GM18870 (cell line): ENCODE results near the gene RUFY1.
"Not testable (repeated sequence)": the region's sequence is repeated elsewhere in the genome, so short reads cannot be mapped to it uniquely, and the experiment has no call there.

Source experiments
- ATAC-seq: cut with Tn5 transposase; IDR thresholded peaks from one replicate; pipeline ENCODE4 v1.9.1; 2021; ENCODE audit warnings: moderate library complexity; ENCODE audit not compliant: unreplicated experiment

RUFY1 gene

GRCh38 chr5:179620703-179621350, 70.5 kb downstream of the RUFY1 start:
- ATAC-seq, result no peak

DNA sequence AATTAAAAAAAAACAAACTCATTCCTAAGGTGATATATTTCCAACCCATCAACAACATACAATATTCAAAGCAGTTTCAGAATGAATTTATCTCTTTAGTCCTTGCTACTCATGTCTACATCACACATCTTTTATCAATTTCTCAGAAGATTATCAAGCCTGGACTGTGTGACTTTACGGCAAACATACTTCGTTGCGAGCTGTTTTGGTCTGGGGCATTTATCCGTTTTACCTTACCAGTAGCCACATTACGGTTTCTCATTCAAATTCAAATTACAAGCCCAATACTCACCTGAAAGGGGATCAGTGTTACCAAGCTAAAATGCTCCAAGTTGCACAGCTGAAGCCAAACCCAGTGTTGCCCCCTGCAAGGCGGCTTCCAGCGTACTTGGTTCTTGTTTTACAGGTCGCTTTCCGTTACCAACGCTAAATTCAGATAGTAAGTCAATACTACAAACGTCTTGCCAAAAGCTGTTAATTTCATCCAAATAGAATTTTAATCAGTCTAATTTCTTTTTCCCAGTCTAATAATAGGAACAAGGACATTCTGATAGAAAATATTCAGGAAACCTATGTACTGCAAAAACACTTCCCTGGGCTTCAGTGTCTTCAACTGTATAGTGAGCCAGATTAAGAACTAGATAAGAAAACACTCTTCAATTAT, 71.3 kb downstream of the RUFY1 start:
- ATAC-seq, result no peak

DNA sequence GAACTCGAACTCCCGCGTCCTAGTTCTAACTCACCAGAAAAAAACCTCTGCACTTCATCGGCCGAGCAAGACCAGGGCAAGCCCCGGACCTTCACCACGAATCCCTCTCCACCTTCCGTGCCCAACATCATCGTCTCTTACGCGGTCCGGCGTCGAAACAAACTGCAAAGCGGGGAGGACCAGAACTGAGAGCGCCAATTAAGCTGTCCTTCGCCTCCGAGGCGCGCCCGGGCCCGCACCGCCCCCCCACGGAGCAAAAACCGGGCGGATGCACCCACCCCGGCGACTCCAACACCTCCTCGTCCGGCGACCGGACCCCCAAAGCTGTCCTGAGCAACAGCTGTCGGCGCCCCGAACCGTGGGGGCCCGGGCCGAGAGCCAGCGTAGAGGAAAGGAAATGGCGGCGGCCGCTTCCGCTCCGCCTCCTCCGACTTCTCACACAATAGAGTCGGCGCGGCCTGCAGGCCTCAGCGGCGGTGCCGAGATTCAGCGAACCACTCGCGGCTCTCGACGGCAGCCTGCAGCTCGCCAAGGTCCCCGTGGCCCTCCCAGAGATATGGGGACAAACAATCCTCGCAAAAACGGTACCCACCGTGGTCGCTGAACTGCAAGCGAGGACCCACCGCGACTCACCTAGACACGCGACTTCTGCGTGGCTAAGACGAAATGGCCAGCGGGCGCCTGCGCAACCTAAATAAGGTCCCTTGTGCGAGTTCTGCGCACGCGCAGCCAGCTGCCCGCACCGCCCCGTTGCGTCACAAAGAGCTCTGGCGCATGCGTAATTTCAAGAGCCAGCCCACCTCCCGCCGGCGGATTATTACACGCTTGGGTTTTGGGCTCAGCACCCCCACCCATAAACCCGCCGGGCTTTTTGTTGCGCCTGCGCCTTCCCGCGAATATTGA, 72.9 kb downstream of the RUFY1 start, which contains the start of gene HNRNPH1:
TSS of gene HNRNPH1 (minus strand) at position 669 of the 903 bp plus-strand sequence. CDS start at position 131, 538 bp downstream.
- peak; percentile 68 for ATAC-seq

DNA sequence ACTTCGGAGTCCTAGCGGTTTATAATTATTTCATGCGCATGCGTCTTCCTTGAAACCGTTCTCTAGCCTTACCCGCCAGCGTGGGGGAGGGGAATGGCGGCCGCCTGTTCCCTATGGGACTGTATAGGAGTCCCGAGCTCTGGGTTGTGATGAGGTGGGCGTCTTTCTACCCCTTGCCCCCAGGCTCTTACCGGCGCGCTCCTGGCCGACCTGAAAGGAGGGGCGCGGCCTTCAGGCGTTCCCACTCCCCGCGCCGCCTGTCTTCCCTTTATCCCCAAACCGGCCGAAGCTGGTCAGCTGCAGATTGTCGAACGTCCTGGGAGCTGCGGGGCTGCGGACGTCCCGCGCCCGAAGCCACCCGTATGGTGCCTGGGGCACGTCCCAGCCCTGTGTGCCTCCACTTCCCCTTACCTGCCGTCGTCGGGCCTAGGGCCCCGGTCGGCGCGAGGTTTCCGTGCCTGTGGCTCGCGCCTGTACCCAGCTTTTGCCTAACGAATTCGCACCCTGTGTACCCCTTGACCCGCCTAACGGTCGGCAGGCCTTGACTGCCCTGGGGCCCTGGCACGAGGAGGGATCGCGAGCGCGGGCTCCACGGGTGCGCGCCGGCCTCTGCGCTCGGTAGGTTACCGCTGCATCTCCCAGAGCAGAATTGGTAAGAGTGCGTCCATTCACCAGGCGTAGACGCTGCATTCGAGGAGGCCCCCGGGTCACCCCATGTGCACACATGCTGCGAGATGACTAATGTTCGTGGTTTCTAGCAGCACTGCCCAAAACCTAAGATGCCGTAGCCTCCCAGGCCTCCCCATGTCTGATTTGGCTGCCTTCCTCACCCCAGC, 73.8 kb downstream of the RUFY1 start:
- peak; percentile 3 for ATAC-seq

GRCh38 chr5:179624841-179625271, 74.5 kb downstream of the RUFY1 start:
- no peak for ATAC-seq

DNA sequence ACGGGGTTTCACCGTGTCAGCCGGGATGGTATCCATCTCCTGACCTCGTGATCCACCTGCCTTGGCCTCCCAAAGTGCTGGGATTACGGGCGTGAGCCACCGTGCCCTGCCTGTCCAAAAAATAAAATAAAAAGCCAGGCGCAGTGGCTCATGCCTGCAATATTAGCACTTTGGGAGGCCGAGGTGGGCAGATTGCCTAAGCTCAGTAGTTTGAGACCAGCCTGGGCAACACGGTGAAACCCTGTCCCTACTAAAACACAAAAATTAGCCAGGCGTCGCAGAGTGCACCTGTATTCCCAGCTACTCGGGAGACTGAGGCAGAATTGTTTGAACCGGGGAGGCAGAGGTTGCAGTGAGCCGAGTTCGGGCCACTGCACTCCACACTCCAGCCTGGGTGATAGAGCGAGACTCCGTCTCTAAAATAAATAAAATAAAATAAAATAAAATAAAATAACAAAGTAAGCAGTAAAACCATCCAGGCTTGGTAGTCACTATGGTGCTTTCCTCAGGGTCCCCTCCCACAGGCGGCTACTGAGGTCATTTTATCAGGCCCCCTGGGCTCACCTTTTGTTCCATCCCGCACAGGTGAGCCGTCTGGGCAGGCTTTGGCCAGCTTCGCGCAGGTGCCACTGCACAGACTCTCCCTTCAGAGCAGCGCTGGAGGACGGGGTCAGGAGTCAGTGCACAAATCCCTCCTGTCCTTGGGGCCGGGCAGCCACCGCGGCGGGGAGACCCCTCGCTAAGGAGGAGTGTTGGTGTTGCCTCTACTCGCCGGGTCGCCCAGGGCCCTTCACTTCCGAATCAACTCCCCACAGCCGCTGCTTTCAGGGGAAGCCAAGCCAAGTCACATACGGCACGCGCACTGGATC, 83.4 kb downstream of the RUFY1 start:
- ATAC-seq, result not testable (repeated sequence)

DNA sequence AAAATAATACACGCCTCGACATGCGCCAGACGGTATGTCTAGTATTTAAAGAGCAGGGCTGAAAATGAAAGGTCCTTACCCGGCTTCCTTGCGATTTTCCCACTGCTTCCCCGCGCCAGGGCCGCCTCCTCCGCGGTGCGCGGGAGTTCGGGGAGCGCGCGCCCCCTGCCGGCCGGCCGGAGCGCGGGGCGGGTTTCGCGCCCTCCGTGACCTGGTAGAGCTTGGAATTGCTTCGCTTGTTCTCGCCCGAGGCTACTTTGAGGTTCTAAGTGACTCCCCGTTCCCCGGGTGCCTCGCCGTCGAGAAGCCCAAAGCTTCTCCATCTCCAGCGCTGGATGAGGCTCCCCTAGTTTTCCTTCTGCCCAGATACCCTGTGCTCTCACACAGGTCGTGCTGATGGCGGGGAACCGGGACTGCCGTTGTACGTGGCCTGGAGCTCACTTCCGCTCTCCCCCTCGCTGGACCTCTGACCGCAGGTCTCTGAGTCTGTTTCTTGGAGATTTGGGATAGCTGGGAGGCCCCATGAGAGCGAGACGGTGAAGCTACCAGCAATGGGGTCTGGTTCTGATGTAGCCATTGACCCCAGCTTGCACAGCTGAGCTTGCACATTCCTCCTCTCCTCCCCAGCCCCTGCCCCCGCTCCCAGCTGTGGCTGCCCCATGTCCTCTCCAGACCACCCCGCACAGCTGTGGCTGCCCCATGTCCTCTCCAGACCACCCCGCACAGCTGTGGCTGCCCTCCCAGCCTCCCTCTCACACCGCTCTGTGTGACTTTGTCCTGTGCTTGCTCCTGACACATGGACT, 84.2 kb downstream of the RUFY1 start:
- ATAC-seq, result peak; percentile 77

- ATAC-seq, result not testable (repeated sequence)
These were observed 88.9 kb downstream of the RUFY1 start for GRCh38 chr5:179639296-179639695.

GRCh38 chr5:179641745-179642144, 91.4 kb downstream of the RUFY1 start:
- ATAC-seq, result not testable (repeated sequence)

DNA sequence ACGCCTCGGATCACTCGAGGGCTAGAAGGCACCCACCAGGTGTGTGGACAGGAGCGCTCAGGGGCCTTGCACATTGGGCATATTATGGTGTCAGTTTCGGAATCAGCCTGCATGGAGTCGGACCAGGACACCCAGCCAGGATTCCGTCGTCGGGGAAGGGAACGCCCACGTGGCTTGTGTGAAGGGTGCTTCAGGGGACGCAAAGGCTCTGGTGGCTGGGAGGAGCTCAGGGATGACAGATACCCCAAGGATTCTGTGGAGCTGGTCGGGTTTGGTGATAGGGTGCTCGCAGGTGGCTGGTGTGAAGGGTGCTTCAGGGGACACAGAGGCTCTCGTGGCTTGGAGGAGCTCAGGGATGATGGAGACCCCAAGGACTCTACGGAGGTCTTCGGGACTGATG, 92.3 kb downstream of the RUFY1 start:
- ATAC-seq, result not testable (repeated sequence)

DNA sequence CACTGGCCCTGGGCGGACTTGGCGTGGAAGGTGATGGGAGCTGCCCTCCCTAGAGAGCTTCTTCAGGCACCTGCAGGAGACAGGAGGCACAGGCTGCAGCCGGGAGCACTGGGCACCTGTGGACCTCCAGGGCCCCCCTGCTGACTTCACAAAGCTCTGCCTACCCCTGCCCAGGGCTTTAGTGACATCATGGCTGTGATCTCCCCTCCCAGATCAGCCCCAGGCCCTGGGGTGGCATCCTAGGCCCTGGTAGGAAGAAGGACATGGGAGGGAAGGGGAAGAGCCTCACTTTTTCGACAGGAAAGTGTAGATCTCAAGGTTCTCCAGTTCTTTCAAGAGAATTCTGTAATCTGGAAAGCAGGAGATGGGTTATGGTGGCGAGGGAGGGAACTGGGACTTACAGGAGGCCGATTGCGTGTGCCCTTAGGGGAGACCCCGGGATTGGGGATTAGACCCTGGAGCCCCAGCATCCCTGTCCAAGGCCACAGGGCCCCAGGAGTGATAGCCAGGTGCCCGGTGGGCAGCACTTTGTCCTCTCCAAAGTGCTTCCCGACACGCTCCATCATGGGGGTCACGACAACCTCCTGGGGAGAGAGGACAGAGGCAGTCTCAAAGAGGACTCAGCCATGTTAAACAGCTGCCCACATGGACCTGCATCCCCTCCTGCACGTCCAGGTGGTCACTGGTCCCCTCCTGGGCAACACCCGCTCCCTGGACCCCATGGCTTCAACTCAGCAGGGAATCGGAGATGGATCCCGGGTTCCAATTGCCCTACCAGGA, 93.0 kb downstream of the RUFY1 start:
- not testable (repeated sequence) for ATAC-seq

- not testable (repeated sequence) for ATAC-seq
These were observed 94.4 kb downstream of the RUFY1 start for GRCh38 chr5:179644766-179645165.

DNA sequence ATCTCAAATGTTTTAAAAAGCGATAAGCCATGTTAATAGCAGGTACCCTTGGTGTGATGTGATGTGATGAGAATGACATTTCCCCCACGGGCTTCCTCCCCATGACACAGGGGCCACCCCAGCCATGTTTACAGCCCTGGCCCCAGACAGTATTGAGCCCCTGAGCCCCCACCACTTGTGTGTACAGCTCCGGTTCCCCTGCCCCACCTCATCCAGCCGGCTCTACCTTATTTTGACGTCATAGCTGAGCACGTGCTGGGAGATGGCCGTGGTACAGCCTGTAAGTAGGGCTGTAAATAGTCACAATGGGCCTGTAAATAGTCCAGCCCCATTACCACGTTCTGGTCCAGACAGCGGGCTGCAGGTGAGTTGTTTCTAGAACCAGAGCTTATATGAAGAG, 98.1 kb downstream of the RUFY1 start:
- ATAC-seq, result no peak

DNA sequence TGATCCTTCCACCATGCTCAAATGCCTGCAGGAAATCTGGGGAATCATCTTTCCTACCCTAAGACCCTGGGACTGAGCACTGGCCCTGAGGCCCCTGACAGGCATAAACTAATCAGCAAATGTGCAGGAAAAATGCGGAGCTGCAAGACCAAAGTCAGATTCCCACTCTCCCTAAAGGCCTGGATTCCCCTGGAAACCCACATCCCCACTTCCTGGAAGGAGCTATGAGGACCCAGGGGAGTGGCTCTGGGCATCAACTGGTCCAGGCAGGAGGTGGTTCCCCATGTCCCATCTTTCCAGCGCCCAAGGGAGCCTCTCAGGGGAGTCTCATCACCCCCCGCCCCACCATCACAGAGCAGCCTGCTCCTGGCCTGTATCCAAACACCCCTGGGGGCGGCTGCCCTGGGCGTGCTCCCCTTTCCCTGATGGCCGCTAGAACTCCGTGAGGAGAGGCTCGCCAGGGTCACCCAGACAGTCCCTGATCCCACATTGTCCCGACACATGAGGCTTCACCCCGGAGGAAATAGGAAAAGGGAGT, 98.9 kb downstream of the RUFY1 start:
- not testable (repeated sequence) for ATAC-seq

- not testable (repeated sequence) for ATAC-seq
These were observed 99.9 kb downstream of the RUFY1 start for GRCh38 chr5:179650245-179650644.

- ATAC-seq, result not testable (repeated sequence)
These were observed 102.8 kb downstream of the RUFY1 start for GRCh38 chr5:179653135-179653534.

GRCh38 chr5:179657302-179658178, 107.2 kb downstream of the RUFY1 start:
- peak; percentile 74 for ATAC-seq
